Spinal cord (tissue), 10 donors: ENCODE results near the gene MYT1. TPM values are rescaled to one million over a fixed set of nuclear protein-coding genes. Genes with fewer than 3 reads are reported as not detected.
A peak's percentile ranks its signal among the peaks of the same experiment; 100 is the strongest.

Experiments
- DNase-seq, 6 donors: peaks; one replicate each; pipeline versions ENCODE4 v3.0.0 to v3.0.0-alpha.2; 2013 to 2015; ENCODE audit warnings: low spot score in 6 of 6, low read depth in 4 of 6
- H3K27ac ChIP-seq: one replicate; pipeline ENCODE4 v1.5.1; 2013; ENCODE audit warnings: low read depth, low read length, control low read depth
- H3K27me3 ChIP-seq: one replicate; pipeline ENCODE4 v1.6.1; 2013; ENCODE audit warnings: low read length; ENCODE audit not compliant: control insufficient read depth, insufficient read depth
- H3K36me3 ChIP-seq: one replicate; pipeline ENCODE4 v1.6.1; 2013; ENCODE audit warnings: low read length; ENCODE audit not compliant: control insufficient read depth, insufficient read depth
- H3K4me1 ChIP-seq: one replicate; pipeline ENCODE4 v1.6.1; 2013; ENCODE audit warnings: low read length; ENCODE audit not compliant: control insufficient read depth, insufficient read depth
- H3K4me3 ChIP-seq: one replicate; pipeline ENCODE4 v1.5.1; 2013; ENCODE audit warnings: low read depth, low read length, control low read depth
- H3K9me3 ChIP-seq: one replicate; pipeline ENCODE4 v1.6.1; 2013; ENCODE audit warnings: low read length; ENCODE audit not compliant: control insufficient read depth, insufficient read depth
- WGBS: methylation state at CpG from one replicate; pipeline ENCODE4 v1.1.5; 2013; ENCODE audit warnings: missing lambda C conversion rate; ENCODE audit not compliant: insufficient coverage; 5-methylcytosine and 5-hydroxymethylcytosine counted together
- polyA plus RNA-seq, 2 donors: library from polyadenylated mRNA; unstranded; fragments of 120-200 nt; gene quantifications; one replicate each; pipeline ENCODE4 v1.2.1, GENCODE V29; 2013; ENCODE audit not compliant: insufficient read length in 2 of 2
- total RNA-seq, 2 donors: library from RNA; depleted of rRNA in 1 of 2; stranded (reverse); fragments of 120-200 nt in 1 of 2; fragments of >200 nt in 1 of 2; gene quantifications; one replicate each; pipeline versions ENCODE4 v1.2.3 to v1.2.4, GENCODE V29; 2013 to 2014
- donor health status: healthy.

MYT1 gene
- total and polyA plus RNA-seq, 4 donors = 6.1 to 21.4 (median 13.5) TPM

- no peak overlapping the region for H3K4me3 ChIP-seq
- H3K4me1 ChIP-seq = peaks cover 26% of the 10 kb centered on the region
- H3K27me3 ChIP-seq = no peaks in the 10 kb centered on the region
- peaks cover 21% of the 10 kb centered on the region for H3K36me3 ChIP-seq
- no peak for DNase-seq
- H3K27ac ChIP-seq = no peak overlapping the region
- 100% methylated on average over 1 of the region's 9 CpGs for WGBS
- no peaks in the 10 kb centered on the region for H3K9me3 ChIP-seq
These were observed 94.0 kb downstream of the MYT1 start for GRCh38 chr20:64258071-64258823.

GRCh38 chr20:64260239-64260638 lies 96.0 kb downstream of the MYT1 start:
- DNase-seq = no peak
- H3K9me3 ChIP-seq = no peaks in the 10 kb centered on the region
- H3K27me3 ChIP-seq = no peaks in the 10 kb centered on the region
- H3K27ac ChIP-seq = no peak overlapping the region
- H3K4me1 ChIP-seq = peaks cover 15% of the 10 kb centered on the region
- WGBS = 60% methylated on average over 5 of the region's 6 CpGs
- peaks cover 19% of the 10 kb centered on the region for H3K36me3 ChIP-seq
- no peak overlapping the region for H3K4me3 ChIP-seq

DNA sequence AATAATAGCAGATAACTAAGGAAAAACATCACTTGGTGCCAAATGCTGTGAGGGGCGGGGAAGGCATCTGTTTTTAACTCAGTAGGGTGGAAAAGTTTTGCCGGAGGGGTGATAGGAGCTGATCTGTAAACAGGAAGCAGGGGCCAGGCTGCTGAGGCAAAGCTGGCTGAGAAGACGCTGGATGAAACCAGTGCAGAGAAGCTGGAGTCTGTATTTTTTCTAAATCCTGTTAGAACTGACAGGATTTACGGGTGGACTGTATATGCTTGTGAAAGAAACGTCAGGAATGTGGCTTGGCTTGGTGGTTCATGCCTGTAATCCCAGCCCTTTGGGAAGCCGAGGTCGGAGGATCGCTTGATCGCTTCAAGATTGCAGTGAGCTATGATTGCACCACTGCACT lies 96.9 kb downstream of the MYT1 start:
- Histone ChIP-seq H3K9me3 (no peaks in the 10 kb centered on the region), H3K27ac (peak overlapping the region; percentile 11), H3K36me3 (peaks cover 23% of the 10 kb centered on the region), H3K4me1 (peaks cover 14% of the 10 kb centered on the region), H3K4me3 (no peak overlapping the region), H3K27me3 (no peaks in the 10 kb centered on the region)
- WGBS = 59% methylated on average over 9 of the region's 9 CpGs
- DNase-seq = no peak

- H3K27ac ChIP-seq = no peak overlapping the region
- no peaks in the 10 kb centered on the region for H3K27me3 ChIP-seq
- H3K4me1 ChIP-seq = peaks cover 7% of the 10 kb centered on the region
- no peak for DNase-seq
- H3K9me3 ChIP-seq = no peaks in the 10 kb centered on the region
- 83% methylated on average over 3 of the region's 4 CpGs for WGBS
- H3K4me3 ChIP-seq = no peak overlapping the region
- H3K36me3 ChIP-seq = peaks cover 30% of the 10 kb centered on the region
These were observed 99.8 kb downstream of the MYT1 start for GRCh38 chr20:64264091-64264490.

DNA sequence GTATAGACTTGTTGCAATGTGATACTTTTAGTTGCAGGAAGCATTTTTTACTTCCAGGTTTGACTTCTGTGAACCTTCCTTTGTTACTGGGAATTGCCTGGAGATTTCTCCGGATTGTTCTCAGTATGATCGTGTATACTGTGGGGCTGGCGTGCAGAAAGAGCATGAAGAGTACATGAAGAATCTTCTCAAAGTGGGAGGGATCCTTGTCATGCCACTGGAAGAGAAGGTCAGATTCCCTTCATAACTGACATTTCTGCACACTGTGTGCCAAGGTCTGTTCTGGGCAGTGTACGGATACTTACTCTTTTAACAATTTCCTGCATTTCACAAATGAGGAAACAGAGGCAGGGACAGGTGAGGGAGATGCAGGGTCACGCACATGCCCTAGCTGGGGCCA lies 100.9 kb downstream of the MYT1 start:
- Histone ChIP-seq H3K27ac (no peak overlapping the region), H3K27me3 (no peaks in the 10 kb centered on the region), H3K4me1 (peaks cover 7% of the 10 kb centered on the region), H3K9me3 (no peaks in the 10 kb centered on the region), H3K4me3 (no peak overlapping the region), H3K36me3 (peaks cover 39% of the 10 kb centered on the region)
- no peak for DNase-seq
- 0% methylated on average over 1 of the region's 5 CpGs for WGBS

DNA sequence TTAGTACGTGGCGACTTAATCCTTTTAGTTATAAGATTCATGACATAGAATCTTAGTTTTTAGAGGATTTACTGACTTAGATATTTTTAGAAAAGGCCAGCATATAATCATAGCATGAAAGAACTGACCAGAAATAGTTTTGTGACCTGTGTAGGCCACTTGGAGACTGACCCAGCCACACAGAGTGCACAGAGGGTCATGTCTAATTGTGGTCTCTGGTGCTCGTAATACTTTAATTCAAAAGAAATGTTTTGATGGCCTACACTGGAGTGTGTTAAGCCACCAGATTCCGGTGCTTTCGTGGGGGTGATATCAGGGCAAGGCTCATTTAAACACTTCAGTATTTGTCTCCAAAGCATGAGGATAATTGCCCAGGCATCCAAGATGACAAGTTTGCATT lies 102.7 kb downstream of the MYT1 start:
- peaks cover 35% of the 10 kb centered on the region for H3K36me3 ChIP-seq
- no peak overlapping the region for H3K27ac ChIP-seq
- WGBS = 75% methylated on average over 2 of the region's 5 CpGs
- H3K4me1 ChIP-seq = peaks cover 12% of the 10 kb centered on the region
- no peaks in the 10 kb centered on the region for H3K9me3 ChIP-seq
- H3K27me3 ChIP-seq = no peaks in the 10 kb centered on the region
- H3K4me3 ChIP-seq = no peak overlapping the region
- no peak for DNase-seq

- H3K4me3 ChIP-seq = no peak overlapping the region
- peaks cover 29% of the 10 kb centered on the region for H3K36me3 ChIP-seq
- no peak overlapping the region for H3K27ac ChIP-seq
- WGBS = 76% methylated on average over 8 of the region's 10 CpGs
- DNase-seq = no peak
- no peaks in the 10 kb centered on the region for H3K27me3 ChIP-seq
- no peaks in the 10 kb centered on the region for H3K9me3 ChIP-seq
- peaks cover 8% of the 10 kb centered on the region for H3K4me1 ChIP-seq
These were observed 103.9 kb downstream of the MYT1 start for GRCh38 chr20:64268174-64268573.

DNA sequence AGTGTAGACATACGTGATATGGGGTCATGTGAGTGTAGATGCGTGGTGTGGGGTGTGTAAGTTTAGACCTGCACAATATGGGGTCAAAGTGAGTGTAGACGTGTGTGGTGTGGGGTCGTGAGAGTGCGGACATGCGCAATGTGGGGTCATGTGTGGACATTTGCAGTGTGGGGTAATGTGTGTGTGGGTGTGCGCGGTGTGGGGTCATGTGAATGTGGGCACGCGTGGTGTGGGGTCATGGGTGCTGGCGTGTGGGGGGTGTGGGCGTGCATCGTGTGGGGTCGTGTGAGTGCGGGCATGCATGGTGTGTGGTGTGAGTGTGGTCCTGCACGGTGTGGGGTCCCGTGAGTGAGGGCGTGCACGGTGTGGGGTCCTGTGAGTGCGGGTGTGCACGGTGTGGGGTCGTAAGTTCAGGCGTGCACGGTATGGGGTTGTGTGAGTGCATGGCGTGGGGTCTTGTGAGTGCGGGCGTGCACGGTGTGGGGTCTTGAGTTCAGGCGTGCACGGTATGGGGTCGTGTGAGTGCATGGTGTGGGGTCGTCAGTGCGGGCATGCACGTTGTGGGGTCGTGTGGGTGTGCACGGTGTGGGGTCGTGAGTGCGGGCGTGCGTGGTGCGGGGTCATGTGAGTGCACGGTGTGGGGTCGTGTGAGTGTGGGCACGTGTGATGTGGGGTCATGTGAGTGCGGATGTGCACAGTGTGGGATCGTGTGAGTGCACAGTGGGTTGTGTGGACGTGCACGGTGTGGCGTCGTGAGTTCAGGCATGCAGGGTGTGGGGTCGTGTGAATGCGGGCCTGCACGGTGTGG lies 105.6 kb downstream of the MYT1 start:
- WGBS = 95% methylated on average over 53 of the region's 53 CpGs
- Histone ChIP-seq H3K4me3 (no peak overlapping the region), H3K9me3 (no peaks in the 10 kb centered on the region), H3K27ac (no peak overlapping the region), H3K27me3 (no peaks in the 10 kb centered on the region), H3K4me1 (peaks cover 12% of the 10 kb centered on the region), H3K36me3 (peaks cover 33% of the 10 kb centered on the region)
- no peak for DNase-seq

DNA sequence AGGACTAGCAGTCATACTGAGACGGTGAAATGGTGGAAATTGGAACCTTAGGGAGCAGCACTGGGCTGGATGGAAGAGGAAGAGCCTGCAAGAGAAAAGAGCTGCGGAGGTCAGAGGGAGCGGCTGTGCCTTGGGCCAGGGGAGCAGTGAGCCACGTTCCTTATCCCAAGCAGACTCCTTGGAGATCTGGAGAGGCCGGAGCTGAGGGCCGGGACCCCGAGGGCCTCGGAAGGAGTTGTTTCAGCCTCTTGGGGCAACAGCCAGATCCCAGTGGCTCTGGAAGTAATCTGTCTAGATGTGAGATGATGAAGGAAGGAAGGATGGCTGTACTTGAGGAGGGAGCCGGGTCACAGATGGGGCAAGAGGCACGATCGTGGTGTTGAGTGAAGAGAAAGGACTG lies 107.4 kb downstream of the MYT1 start:
- WGBS = 87% methylated on average over 11 of the region's 11 CpGs
- no peaks in the 10 kb centered on the region for H3K27me3 ChIP-seq
- peaks cover 26% of the 10 kb centered on the region for H3K36me3 ChIP-seq
- no peak overlapping the region for H3K27ac ChIP-seq
- H3K4me3 ChIP-seq = no peak overlapping the region
- no peak for DNase-seq
- peaks cover 12% of the 10 kb centered on the region for H3K4me1 ChIP-seq
- no peaks in the 10 kb centered on the region for H3K9me3 ChIP-seq

GRCh38 chr20:64273109-64273508 lies 108.9 kb downstream of the MYT1 start:
- Histone ChIP-seq H3K36me3 (peaks cover 25% of the 10 kb centered on the region), H3K9me3 (no peaks in the 10 kb centered on the region), H3K27me3 (no peaks in the 10 kb centered on the region), H3K4me3 (no peak overlapping the region), H3K27ac (no peak overlapping the region), H3K4me1 (peaks cover 11% of the 10 kb centered on the region)
- WGBS = 80% methylated on average over 16 of the region's 19 CpGs
- DNase-seq = peak in 1 of 6 donors; percentile 31
